HCT116 (cell line): Measurements from ENCODE around the gene TIE1.

Experiments
- ATF3 ChIP-seq: IDR thresholded peaks from 2 replicates; pipeline ENCODE4 v1.6.1; 2012
- CEBPB ChIP-seq: IDR thresholded peaks from 2 replicates; pipeline ENCODE4 v1.6.1; 2012; ENCODE audit warnings: low read depth
- CTCF ChIP-seq, 3 experiments: fragments of 200-600 bp in 1 of 3; sonication (generic) in 1 of 3; IDR thresholded peaks in 2 of 3; conservative IDR thresholded peaks in 1 of 3; 2 replicates each; pipeline ENCODE4 v1.5.1; 2012 to 2017; ENCODE audit warnings: low read depth in 2 of 3, low read length in 2 of 3, antibody characterized with exemption in 1 of 3, borderline replicate concordance in 1 of 3, control low read depth in 1 of 3, mild to moderate bottlenecking in 1 of 3, mixed read lengths in 1 of 3, mixed run types in 1 of 3, moderate library complexity in 1 of 3; ENCODE audit not compliant: insufficient read depth in 1 of 3
- EZH2 ChIP-seq: fragments of 200-600 bp; sonication (generic); IDR thresholded peaks from 2 replicates; pipeline ENCODE4 v1.6.1; 2017; ENCODE audit warnings: antibody characterized with exemption, mixed run types
- EZH2phosphoT487 ChIP-seq: fragments of 200-600 bp; IDR thresholded peaks from 2 replicates; pipeline ENCODE4 v1.6.1; 2018; ENCODE audit warnings: antibody characterized with exemption, borderline replicate concordance
- JUND ChIP-seq: IDR thresholded peaks from 2 replicates; pipeline ENCODE4 v1.6.1; 2012
- POLR2A ChIP-seq: IDR thresholded peaks from 2 replicates; pipeline ENCODE4 v1.7.0; 2011; ENCODE audit warnings: borderline replicate concordance; ENCODE audit not compliant: insufficient read depth, insufficient read length; ENCODE audit errors: extremely low read depth
- POLR2AphosphoS5 ChIP-seq: IDR thresholded peaks from 2 replicates; pipeline ENCODE4 v1.6.1; 2011; ENCODE audit warnings: mild to moderate bottlenecking, low read depth, low read length, moderate library complexity
- RAD21 ChIP-seq: IDR thresholded peaks from 2 replicates; pipeline ENCODE4 v1.6.1; 2012; ENCODE audit warnings: low read depth, mild to moderate bottlenecking
- SIN3A ChIP-seq: IDR thresholded peaks from 2 replicates; pipeline ENCODE4 v1.6.1; 2012; ENCODE audit warnings: low read depth
- ZBTB33 ChIP-seq: IDR thresholded peaks from 2 replicates; pipeline ENCODE4 v1.6.1; 2011; ENCODE audit warnings: mild to moderate bottlenecking, low read length, moderate library complexity; ENCODE audit not compliant: insufficient replicate concordance; ENCODE audit errors: extremely low read depth
- ZNF274 ChIP-seq: fragments of 200-500 bp; sonication (Bioruptor generic); IDR thresholded peaks from 2 replicates; pipeline ENCODE4 v1.6.1; 2014; ENCODE audit warnings: mild to moderate bottlenecking, low read depth, low read length, inconsistent platforms

GRCh38 chr1:43305926-43306687, 5.3 kb downstream of the TIE1 start:
- TF ChIP-seq ATF3 (no peak), RAD21 (no peak), CTCF (IDR thresholded peaks at IDR 0.05 in 2 of 3, conservative IDR thresholded peaks at IDR 0.05 in 1 of 3; ENCODE audit: borderline replicate concordance in 1 of 3, insufficient read depth in 1 of 3, low read depth in 2 of 3, low read length in 2 of 3) (no peak), EZH2 (no peak), SIN3A (no peak), POLR2AphosphoS5 (no peak), POLR2A (no peak), EZH2phosphoT487 (no peak), JUND (no peak), CEBPB (no peak), ZNF274 (no peak), ZBTB33 (no peak)
